H9 (cell line): ENCODE data around the gene RNGTT. TPM values are rescaled to one million over a fixed set of nuclear protein-coding genes. Genes with fewer than 3 reads are reported as not detected.

Experiments
- DNase-seq: peaks from one replicate; pipeline ENCODE4 v3.0.0-alpha.2; 2017
- H2AFZ ChIP-seq: one replicate; pipeline ENCODE4 v1.6.1; 2013; ENCODE audit warnings: mild to moderate bottlenecking, low read length, control low read depth, moderate library complexity
- H2AK5ac ChIP-seq: 2 replicates; pipeline ENCODE4 v1.6.1; 2013; ENCODE audit warnings: low read length, control low read depth, mixed read lengths; ENCODE audit not compliant: insufficient read length
- H2BK120ac ChIP-seq: one replicate; pipeline ENCODE4 v1.6.1; 2013; ENCODE audit warnings: low read depth, mild to moderate bottlenecking, low read length, control low read depth, inconsistent platforms; ENCODE audit not compliant: poor library complexity, severe bottlenecking
- H2BK12ac ChIP-seq: 2 replicates; pipeline ENCODE4 v1.6.1; 2013; ENCODE audit warnings: low read length, control low read depth, mixed read lengths, low read depth; ENCODE audit not compliant: insufficient read length
- H2BK15ac ChIP-seq: 2 replicates; pipeline ENCODE4 v1.6.1; 2013; ENCODE audit warnings: low read depth, low read length, control low read depth
- H2BK20ac ChIP-seq: one replicate; pipeline ENCODE4 v1.6.1; 2013; ENCODE audit warnings: low read depth, mild to moderate bottlenecking, low read length, control low read depth, inconsistent platforms; ENCODE audit not compliant: poor library complexity, severe bottlenecking
- H2BK5ac ChIP-seq: 2 replicates; pipeline ENCODE4 v1.6.1; 2013; ENCODE audit warnings: low read length, control low read depth, mixed read lengths; ENCODE audit not compliant: insufficient read length
- H3K14ac ChIP-seq: 2 replicates; pipeline ENCODE4 v1.6.1; 2013; ENCODE audit warnings: low read length, control low read depth; ENCODE audit not compliant: insufficient read depth
- H3K18ac ChIP-seq: 2 replicates; pipeline ENCODE4 v1.6.1; 2013; ENCODE audit warnings: low read depth, mild to moderate bottlenecking, mixed read lengths, low read length, control low read depth; ENCODE audit not compliant: insufficient read length
- H3K23ac ChIP-seq: 2 replicates; pipeline ENCODE4 v1.6.1; 2013; ENCODE audit warnings: low read length, control low read depth, mixed read lengths, low read depth; ENCODE audit not compliant: insufficient read length
- H3K23me2 ChIP-seq: 2 replicates; pipeline ENCODE4 v1.6.1; 2013; ENCODE audit warnings: low read depth, mild to moderate bottlenecking, mixed read lengths, low read length, control low read depth; ENCODE audit not compliant: insufficient read length, poor library complexity, severe bottlenecking
- H3K27ac ChIP-seq: 2 replicates; pipeline ENCODE4 v1.5.1; 2013; ENCODE audit warnings: low read length, control low read depth, mixed read lengths, low read depth; ENCODE audit not compliant: insufficient read length
- H3K27me3 ChIP-seq: 2 replicates; pipeline ENCODE4 v1.6.1; 2013; ENCODE audit warnings: low read length, control low read depth, inconsistent platforms; ENCODE audit not compliant: insufficient read depth
- H3K4ac ChIP-seq: 2 replicates; pipeline ENCODE4 v1.6.1; 2013; ENCODE audit warnings: low read depth, mild to moderate bottlenecking, control low read depth, inconsistent platforms, low read length, moderate library complexity
- H3K4me1 ChIP-seq: 2 replicates; pipeline ENCODE4 v1.6.1; 2013; ENCODE audit warnings: low read length, control low read depth, inconsistent platforms; ENCODE audit not compliant: insufficient read depth
- H3K4me2 ChIP-seq: 2 replicates; pipeline ENCODE4 v1.6.1; 2013; ENCODE audit warnings: low read length, control low read depth, mixed read lengths; ENCODE audit not compliant: insufficient read length, insufficient read depth
- H3K56ac ChIP-seq: 2 replicates; pipeline ENCODE4 v1.6.1; 2013; ENCODE audit warnings: low read depth, mild to moderate bottlenecking, mixed read lengths, low read length, control low read depth; ENCODE audit not compliant: insufficient read length
- H3K79me1 ChIP-seq: 2 replicates; pipeline ENCODE4 v1.6.1; 2013; ENCODE audit warnings: low read depth, mild to moderate bottlenecking, moderate library complexity, low read length, control low read depth, inconsistent platforms; ENCODE audit not compliant: insufficient read depth, poor library complexity, severe bottlenecking
- H3K79me2 ChIP-seq: 2 replicates; pipeline ENCODE4 v1.6.1; 2013; ENCODE audit warnings: low read length, control low read depth, inconsistent platforms; ENCODE audit not compliant: insufficient read depth
- H3K9ac ChIP-seq: 2 replicates; pipeline ENCODE4 v1.6.1; 2013; ENCODE audit warnings: low read length, control low read depth, mixed read lengths; ENCODE audit not compliant: insufficient read length; ENCODE audit errors: extremely low read depth
- H3K9me3 ChIP-seq: one replicate; pipeline ENCODE4 v1.6.1; 2013; ENCODE audit warnings: low read depth, low read length, inconsistent platforms; ENCODE audit not compliant: control insufficient read depth
- H3T11ph ChIP-seq: one replicate; pipeline ENCODE4 v1.6.1; 2013; ENCODE audit warnings: mild to moderate bottlenecking, low read length, control low read depth, inconsistent platforms
- H4K20me1 ChIP-seq: one replicate; pipeline ENCODE4 v1.6.1; 2013; ENCODE audit not compliant: control insufficient read depth, insufficient read length, insufficient read depth
- H4K5ac ChIP-seq: 2 replicates; pipeline ENCODE4 v1.6.1; 2013; ENCODE audit warnings: low read depth, mild to moderate bottlenecking, mixed read lengths, low read length, control low read depth; ENCODE audit not compliant: insufficient read length
- H4K8ac ChIP-seq: replicated peaks from 2 replicates; pipeline ENCODE4 v1.6.1; 2013; ENCODE audit warnings: low read length, control low read depth, mixed read lengths, low read depth; ENCODE audit not compliant: insufficient read length
- H4K91ac ChIP-seq: 2 replicates; pipeline ENCODE4 v1.6.1; 2013; ENCODE audit warnings: low read depth, mild to moderate bottlenecking, moderate library complexity, mixed read lengths, low read length, control low read depth; ENCODE audit not compliant: insufficient read length
- H3K27ac Mint-ChIP-seq, 3 experiments: 2 replicates in 2 of 3; 3 replicates in 1 of 3; pipeline ENCODE4 v1.8.0; 2020 to 2021; ENCODE audit warnings: mixed read lengths in 3 of 3, mild to moderate bottlenecking in 1 of 3, moderate library complexity in 1 of 3
- H3K27me3 Mint-ChIP-seq: 2 replicates; pipeline ENCODE4 v1.8.0; 2021; ENCODE audit warnings: low read depth, mild to moderate bottlenecking, moderate library complexity, mixed read lengths
- H3K36me3 Mint-ChIP-seq, 3 experiments: 2 replicates in 2 of 3; 3 replicates in 1 of 3; pipeline ENCODE4 v1.8.0; 2020 to 2021; ENCODE audit warnings: low read depth in 3 of 3, mixed read lengths in 3 of 3; ENCODE audit not compliant: insufficient read depth in 1 of 3
- H3K4me1 Mint-ChIP-seq, 2 experiments: 2 replicates each; pipeline ENCODE4 v1.8.0; 2020; ENCODE audit warnings: mixed read lengths in 2 of 2
- H3K4me3 Mint-ChIP-seq, 2 experiments: 2 replicates in 1 of 2; 3 replicates in 1 of 2; pipeline ENCODE4 v1.8.0; 2020 to 2021; ENCODE audit warnings: mild to moderate bottlenecking in 2 of 2, mixed read lengths in 2 of 2, moderate library complexity in 1 of 2
- H3K9me3 Mint-ChIP-seq, 2 experiments: 2 replicates in 1 of 2; 3 replicates in 1 of 2; pipeline ENCODE4 v1.8.0; 2020; ENCODE audit warnings: mild to moderate bottlenecking in 2 of 2, mixed read lengths in 2 of 2, moderate library complexity in 1 of 2
- CTCF ChIP-seq: fragments of 200-600 bp; sonication (generic); conservative IDR thresholded peaks from 3 replicates; pipeline ENCODE4 v1.8.0; 2021; ENCODE audit warnings: antibody characterized with exemption, mild to moderate bottlenecking
- total RNA-seq: library from RNA; stranded (reverse); gene quantifications from 2 replicates; pipeline ENCODE4 v1.2.1, GENCODE V29; 2021

Gene RNGTT
- total RNA-seq, 1 experiment from 2014 or later = 20.5 TPM

- Histone ChIP-seq H2AFZ (no peak overlapping the region), H4K8ac (no peak overlapping the region), H3K79me2 (no peaks in the 10 kb centered on the region), H2BK20ac (no peak overlapping the region), H2BK12ac (no peak overlapping the region), H3K18ac (no peak overlapping the region), H4K20me1 (no peaks in the 10 kb centered on the region), H3K23ac (no peak overlapping the region), H3K14ac (no peak overlapping the region), H3T11ph (no peak overlapping the region), H2BK15ac (no peak overlapping the region), H3K4me2 (no peak overlapping the region), H3K27me3 (no peaks in the 10 kb centered on the region), H3K27ac (no peak overlapping the region), H3K4ac (no peak overlapping the region), H3K23me2 (peaks cover 4% of the 10 kb centered on the region), H4K5ac (no peak overlapping the region), H4K91ac (no peak overlapping the region), H3K79me1 (no peaks in the 10 kb centered on the region), H3K9me3 (no peaks in the 10 kb centered on the region), H2BK5ac (no peak overlapping the region), H3K9ac (no peak overlapping the region), H2BK120ac (no peak overlapping the region), H3K4me1 (no peaks in the 10 kb centered on the region), H2AK5ac (no peak overlapping the region), H3K56ac (no peak overlapping the region)
- no peak for DNase-seq
- Mint-ChIP-seq H3K36me3 (peaks cover 8 to 15% (median 14%) of the 10 kb centered on the region in 3 experiments; a peak in 6 of 7 replicates), H3K9me3 (peaks cover 0 to 9% of the 10 kb centered on the region in 2 experiments; a peak in 3 of 5 replicates), H3K27me3 (no peaks in the 10 kb centered on the region), H3K4me3 (no peak overlapping the region), H3K27ac (no peak overlapping the region), H3K4me1 (no peaks in the 10 kb centered on the region)
- TF ChIP-seq CTCF = no peak
Observed at GRCh38 chr6:88655586-88655985, 307.8 kb downstream of the RNGTT start.
